IMR-90 (cell line): ENCODE measurements around the gene BTBD9.

Experiments used
- BHLHE40 ChIP-seq: fragments of 150-350 bp; IDR thresholded peaks from 2 replicates; pipeline ENCODE4 v1.6.1; 2016; ENCODE audit warnings: mild to moderate bottlenecking, low read depth, low read length
- CEBPB ChIP-seq: IDR thresholded peaks from 2 replicates; pipeline ENCODE4 v1.6.1; 2012; ENCODE audit warnings: low read depth, low read length, improper control_type of control experiment
- FOS ChIP-seq: fragments of 150-350 bp; IDR thresholded peaks from 2 replicates; pipeline ENCODE4 v1.6.1; 2016; ENCODE audit warnings: low read depth, low read length
- MAFK ChIP-seq: IDR thresholded peaks from 2 replicates; pipeline ENCODE4 v1.6.1; 2012; ENCODE audit warnings: low read depth, low read length, improper control_type of control experiment
- MAZ ChIP-seq: IDR thresholded peaks from 2 replicates; pipeline ENCODE4 v1.6.1; 2012; ENCODE audit warnings: low read depth, mild to moderate bottlenecking, low read length, improper control_type of control experiment, moderate library complexity, borderline replicate concordance
- MXI1 ChIP-seq: IDR thresholded peaks from 2 replicates; pipeline ENCODE4 v1.6.1; 2012; ENCODE audit warnings: low read depth, mild to moderate bottlenecking, low read length, moderate library complexity, borderline replicate concordance
- NFE2L2 ChIP-seq: fragments of 150-350 bp; IDR thresholded peaks from 2 replicates; pipeline ENCODE4 v1.6.1; 2016; ENCODE audit warnings: low read depth, mild to moderate bottlenecking, low read length
- POLR2A ChIP-seq: IDR thresholded peaks from 2 replicates; pipeline ENCODE4 v1.6.1; 2012; ENCODE audit warnings: mild to moderate bottlenecking, low read depth, low read length
- RAD21 ChIP-seq: IDR thresholded peaks from 2 replicates; pipeline ENCODE4 v1.6.1; 2012; ENCODE audit warnings: low read length, improper control_type of control experiment
- RCOR1 ChIP-seq: IDR thresholded peaks from 2 replicates; pipeline ENCODE4 v1.6.1; 2012; ENCODE audit warnings: mild to moderate bottlenecking, low read length, improper control_type of control experiment; ENCODE audit not compliant: insufficient replicate concordance
- SMC3 ChIP-seq: fragments of 150-350 bp; IDR thresholded peaks from 2 replicates; pipeline ENCODE4 v1.6.1; 2016; ENCODE audit warnings: low read depth, mild to moderate bottlenecking, antibody characterized with exemption, low read length, moderate library complexity
- TF ChIP-seq, protein P1 (sequence below): conservative IDR thresholded peaks from 2 replicates; pipeline ENCODE4 v1.5.1; 2012; ENCODE audit warnings: mild to moderate bottlenecking, low read depth, low read length, improper control_type of control experiment
- TF ChIP-seq, protein P2 (sequence below): fragments of 150-350 bp; IDR thresholded peaks from 2 replicates; pipeline ENCODE4 v1.6.1; 2017; ENCODE audit warnings: mild to moderate bottlenecking, antibody characterized with exemption, low read length, low read depth
- TF ChIP-seq, protein P3 (sequence below): fragments of 150-350 bp; IDR thresholded peaks from 2 replicates; pipeline ENCODE4 v1.6.1; 2016; ENCODE audit warnings: low read depth, mild to moderate bottlenecking, low read length, moderate library complexity, borderline replicate concordance

DNA sequence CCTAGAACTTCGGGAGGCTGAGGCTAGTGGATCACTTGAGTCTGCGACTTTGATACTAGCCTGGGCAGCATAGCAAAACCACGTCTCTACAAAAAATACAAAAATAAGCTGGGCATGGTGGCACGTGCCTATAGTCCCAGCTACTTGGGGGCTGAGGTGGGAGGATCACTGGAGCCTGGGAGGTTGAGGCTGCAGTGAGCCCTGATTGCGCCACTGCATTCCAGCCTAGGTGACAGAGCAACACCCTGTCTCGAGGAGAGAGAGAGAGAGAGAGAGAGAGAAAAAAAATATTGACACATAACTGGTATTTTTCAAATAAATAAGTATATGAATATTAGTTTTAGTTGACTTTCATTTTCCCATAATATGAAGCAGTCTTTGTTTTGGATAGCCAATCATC lies 222.2 kb downstream of the BTBD9 start:
- TF ChIP-seq, protein P1, sequence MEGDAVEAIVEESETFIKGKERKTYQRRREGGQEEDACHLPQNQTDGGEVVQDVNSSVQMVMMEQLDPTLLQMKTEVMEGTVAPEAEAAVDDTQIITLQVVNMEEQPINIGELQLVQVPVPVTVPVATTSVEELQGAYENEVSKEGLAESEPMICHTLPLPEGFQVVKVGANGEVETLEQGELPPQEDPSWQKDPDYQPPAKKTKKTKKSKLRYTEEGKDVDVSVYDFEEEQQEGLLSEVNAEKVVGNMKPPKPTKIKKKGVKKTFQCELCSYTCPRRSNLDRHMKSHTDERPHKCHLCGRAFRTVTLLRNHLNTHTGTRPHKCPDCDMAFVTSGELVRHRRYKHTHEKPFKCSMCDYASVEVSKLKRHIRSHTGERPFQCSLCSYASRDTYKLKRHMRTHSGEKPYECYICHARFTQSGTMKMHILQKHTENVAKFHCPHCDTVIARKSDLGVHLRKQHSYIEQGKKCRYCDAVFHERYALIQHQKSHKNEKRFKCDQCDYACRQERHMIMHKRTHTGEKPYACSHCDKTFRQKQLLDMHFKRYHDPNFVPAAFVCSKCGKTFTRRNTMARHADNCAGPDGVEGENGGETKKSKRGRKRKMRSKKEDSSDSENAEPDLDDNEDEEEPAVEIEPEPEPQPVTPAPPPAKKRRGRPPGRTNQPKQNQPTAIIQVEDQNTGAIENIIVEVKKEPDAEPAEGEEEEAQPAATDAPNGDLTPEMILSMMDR = no peak
- no peak for TF ChIP-seq BHLHE40
- no peak for TF ChIP-seq SMC3
- TF ChIP-seq CEBPB = 0 out of 2 replicates have a peak, but pooled peaks have one; percentile 1
- TF ChIP-seq RAD21 = no peak
- no peak for TF ChIP-seq POLR2A
- TF ChIP-seq, protein P2, sequence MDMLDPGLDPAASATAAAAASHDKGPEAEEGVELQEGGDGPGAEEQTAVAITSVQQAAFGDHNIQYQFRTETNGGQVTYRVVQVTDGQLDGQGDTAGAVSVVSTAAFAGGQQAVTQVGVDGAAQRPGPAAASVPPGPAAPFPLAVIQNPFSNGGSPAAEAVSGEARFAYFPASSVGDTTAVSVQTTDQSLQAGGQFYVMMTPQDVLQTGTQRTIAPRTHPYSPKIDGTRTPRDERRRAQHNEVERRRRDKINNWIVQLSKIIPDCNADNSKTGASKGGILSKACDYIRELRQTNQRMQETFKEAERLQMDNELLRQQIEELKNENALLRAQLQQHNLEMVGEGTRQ = no peak
- no peak for TF ChIP-seq MXI1
- no peak for TF ChIP-seq NFE2L2
- TF ChIP-seq RCOR1 = no peak
- TF ChIP-seq MAZ = no peak
- TF ChIP-seq FOS = no peak
- no peak for TF ChIP-seq MAFK
- TF ChIP-seq, protein P3, sequence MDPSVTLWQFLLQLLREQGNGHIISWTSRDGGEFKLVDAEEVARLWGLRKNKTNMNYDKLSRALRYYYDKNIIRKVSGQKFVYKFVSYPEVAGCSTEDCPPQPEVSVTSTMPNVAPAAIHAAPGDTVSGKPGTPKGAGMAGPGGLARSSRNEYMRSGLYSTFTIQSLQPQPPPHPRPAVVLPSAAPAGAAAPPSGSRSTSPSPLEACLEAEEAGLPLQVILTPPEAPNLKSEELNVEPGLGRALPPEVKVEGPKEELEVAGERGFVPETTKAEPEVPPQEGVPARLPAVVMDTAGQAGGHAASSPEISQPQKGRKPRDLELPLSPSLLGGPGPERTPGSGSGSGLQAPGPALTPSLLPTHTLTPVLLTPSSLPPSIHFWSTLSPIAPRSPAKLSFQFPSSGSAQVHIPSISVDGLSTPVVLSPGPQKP = no peak
